ENCODE results near the gene CTDSPL.

The CTDSPL gene

GRCh38 chr3:37993460-37993819 is 131.8 kb downstream of the CTDSPL start:
- TF ChIP-seq, protein P1, sequence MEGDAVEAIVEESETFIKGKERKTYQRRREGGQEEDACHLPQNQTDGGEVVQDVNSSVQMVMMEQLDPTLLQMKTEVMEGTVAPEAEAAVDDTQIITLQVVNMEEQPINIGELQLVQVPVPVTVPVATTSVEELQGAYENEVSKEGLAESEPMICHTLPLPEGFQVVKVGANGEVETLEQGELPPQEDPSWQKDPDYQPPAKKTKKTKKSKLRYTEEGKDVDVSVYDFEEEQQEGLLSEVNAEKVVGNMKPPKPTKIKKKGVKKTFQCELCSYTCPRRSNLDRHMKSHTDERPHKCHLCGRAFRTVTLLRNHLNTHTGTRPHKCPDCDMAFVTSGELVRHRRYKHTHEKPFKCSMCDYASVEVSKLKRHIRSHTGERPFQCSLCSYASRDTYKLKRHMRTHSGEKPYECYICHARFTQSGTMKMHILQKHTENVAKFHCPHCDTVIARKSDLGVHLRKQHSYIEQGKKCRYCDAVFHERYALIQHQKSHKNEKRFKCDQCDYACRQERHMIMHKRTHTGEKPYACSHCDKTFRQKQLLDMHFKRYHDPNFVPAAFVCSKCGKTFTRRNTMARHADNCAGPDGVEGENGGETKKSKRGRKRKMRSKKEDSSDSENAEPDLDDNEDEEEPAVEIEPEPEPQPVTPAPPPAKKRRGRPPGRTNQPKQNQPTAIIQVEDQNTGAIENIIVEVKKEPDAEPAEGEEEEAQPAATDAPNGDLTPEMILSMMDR (conservative IDR thresholded peaks at IDR 0.05; ENCODE audit: low read depth, low read length): no peak
- peak overlapping the region; percentile 77 for H3K4me3 ChIP-seq (ENCODE audit: low read depth, low read length)
- no peak for DNase-seq (ENCODE audit: low read depth)

DNA sequence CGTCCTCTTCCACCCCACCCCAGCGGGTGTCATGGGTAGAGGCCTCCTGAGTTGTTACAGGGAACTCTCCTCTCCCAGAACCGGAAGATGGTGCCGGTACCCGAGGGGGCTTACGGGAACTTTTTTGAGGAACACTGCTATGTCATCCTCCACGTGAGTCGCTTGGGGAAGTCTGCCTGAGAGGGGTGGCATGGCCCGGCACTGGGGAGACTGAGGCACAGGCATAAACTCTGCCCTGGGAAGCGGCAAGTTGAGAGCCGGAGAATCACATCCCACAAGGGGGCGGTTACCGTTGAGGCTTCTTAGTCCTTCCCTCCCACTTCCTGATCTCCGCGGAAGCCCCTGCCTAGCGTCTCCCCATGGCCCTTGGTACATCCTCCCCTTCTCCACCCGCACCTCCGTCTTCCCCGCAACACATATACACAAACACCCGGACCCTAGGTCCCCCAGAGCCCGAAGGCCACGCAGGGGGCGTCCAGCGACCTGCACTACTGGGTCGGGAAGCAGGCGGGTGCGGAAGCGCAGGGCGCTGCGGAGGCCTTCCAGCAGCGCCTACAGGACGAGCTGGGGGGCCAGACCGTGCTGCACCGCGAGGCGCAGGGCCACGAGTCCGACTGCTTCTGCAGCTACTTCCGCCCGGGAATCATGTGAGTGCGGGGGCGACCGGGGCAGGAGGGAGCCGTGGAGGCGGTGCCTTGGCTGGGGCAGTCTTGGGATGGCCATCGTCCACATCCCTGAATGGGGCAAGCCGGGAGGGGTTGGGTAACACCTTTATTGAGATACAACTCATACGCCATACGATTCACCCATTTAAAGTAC is 132.3 kb downstream of the CTDSPL start:
- TF ChIP-seq, protein P1 (conservative IDR thresholded peaks at IDR 0.05; ENCODE audit: low read depth, low read length): peak; percentile 22
- DNase-seq (ENCODE audit: low read depth): peak; percentile 89
- peak overlapping the region; percentile 77 for H3K4me3 ChIP-seq (ENCODE audit: low read depth, low read length)

GRCh38 chr3:37994639-37994972 is 132.9 kb downstream of the CTDSPL start:
- H3K4me3 ChIP-seq (ENCODE audit: low read depth, low read length): peak overlapping the region; percentile 77
- no peak for DNase-seq (ENCODE audit: low read depth)
- TF ChIP-seq, protein P1 (conservative IDR thresholded peaks at IDR 0.05; ENCODE audit: low read depth, low read length): no peak

GRCh38 chr3:37995652-37996641 is 134.3 kb downstream of the CTDSPL start:
- peak; percentile 23 for DNase-seq (ENCODE audit: low read depth)
- TF ChIP-seq, protein P1 (conservative IDR thresholded peaks at IDR 0.05; ENCODE audit: low read depth, low read length): peak; percentile 3
- H3K4me3 ChIP-seq (ENCODE audit: low read depth, low read length): no peak overlapping the region

GRCh38 chr3:37996785-37997301 is 135.2 kb downstream of the CTDSPL start:
- TF ChIP-seq, protein P1 (conservative IDR thresholded peaks at IDR 0.05; ENCODE audit: low read depth, low read length): peak; percentile 97
- no peak overlapping the region for H3K4me3 ChIP-seq (ENCODE audit: low read depth, low read length)
- DNase-seq (ENCODE audit: low read depth): peak; percentile 89

- TF ChIP-seq, protein P1 (conservative IDR thresholded peaks at IDR 0.05; ENCODE audit: low read depth, low read length): no peak
- DNase-seq (ENCODE audit: low read depth): no peak
- H3K4me3 ChIP-seq (ENCODE audit: low read depth, low read length): no peak overlapping the region
Observed at GRCh38 chr3:37997342-37997741, 135.7 kb downstream of the CTDSPL start.

Measured in choroid plexus epithelial cell (primary cell).